HG02610 (cell line): ENCODE data around the gene TRIM10.
"Not testable (repeated sequence)": the region's sequence is repeated elsewhere in the genome, so short reads cannot be mapped to it uniquely, and the experiment has no call there.

Experiments used
- ATAC-seq: cut with Tn5 transposase; IDR thresholded peaks from one replicate; pipeline ENCODE4 v1.9.1; 2021; ENCODE audit warnings: mild to moderate bottlenecking, moderate library complexity; ENCODE audit not compliant: unreplicated experiment

TRIM10 gene

GRCh38 chr6:30130887-30131862 lies 29.8 kb downstream of the TRIM10 start:
- ATAC-seq, result peak; percentile 60

DNA sequence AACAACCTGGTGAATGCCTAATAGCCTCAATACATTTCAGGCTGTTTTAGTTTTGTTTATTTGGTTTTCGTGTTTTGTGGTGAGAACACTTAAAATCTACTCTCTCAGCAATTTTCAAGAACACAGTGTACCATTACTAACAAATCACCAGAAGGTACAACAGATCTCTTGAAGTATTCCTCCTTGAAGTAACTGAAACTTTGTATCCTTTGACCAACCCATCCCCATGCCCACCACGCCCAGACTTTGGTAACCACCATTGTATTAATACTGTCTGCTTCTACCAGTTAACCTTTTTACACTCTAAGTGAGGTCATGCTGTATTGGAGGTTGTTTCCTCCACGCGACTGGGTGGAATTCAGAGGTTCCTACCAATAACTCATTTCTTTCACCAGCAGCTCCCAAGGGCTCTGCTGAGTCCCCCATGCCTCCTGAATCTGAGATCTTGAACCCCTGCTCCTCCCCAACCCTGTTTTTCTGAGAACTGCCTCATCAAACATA lies 30.8 kb downstream of the TRIM10 start:
- no peak for ATAC-seq

- no peak for ATAC-seq
Observed at GRCh38 chr6:30129265-30130178, 31.5 kb downstream of the TRIM10 start.

- no peak for ATAC-seq
Observed at GRCh38 chr6:30127238-30128093, 33.5 kb downstream of the TRIM10 start.

DNA sequence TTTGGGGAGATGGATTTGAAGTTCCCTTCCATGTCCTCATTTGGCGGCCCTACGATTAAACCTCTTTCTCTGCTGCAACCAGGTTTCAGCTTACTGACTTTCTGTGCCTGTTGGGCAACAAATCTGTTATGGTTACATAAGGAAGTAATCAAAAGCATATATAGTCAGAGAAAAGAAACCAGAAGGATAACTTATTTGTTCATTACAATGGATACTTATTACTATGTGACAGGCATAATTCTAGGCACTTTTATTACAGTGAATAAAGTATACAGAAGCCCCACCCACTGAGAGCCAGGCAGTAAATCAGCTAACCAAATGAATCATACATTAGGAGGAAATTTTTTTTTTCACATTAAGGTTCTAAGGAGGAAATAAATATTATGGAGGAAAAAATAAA lies 38.5 kb downstream of the TRIM10 start:
- no peak for ATAC-seq

GRCh38 chr6:30121446-30122366 lies 39.3 kb downstream of the TRIM10 start:
- ATAC-seq, result no peak

DNA sequence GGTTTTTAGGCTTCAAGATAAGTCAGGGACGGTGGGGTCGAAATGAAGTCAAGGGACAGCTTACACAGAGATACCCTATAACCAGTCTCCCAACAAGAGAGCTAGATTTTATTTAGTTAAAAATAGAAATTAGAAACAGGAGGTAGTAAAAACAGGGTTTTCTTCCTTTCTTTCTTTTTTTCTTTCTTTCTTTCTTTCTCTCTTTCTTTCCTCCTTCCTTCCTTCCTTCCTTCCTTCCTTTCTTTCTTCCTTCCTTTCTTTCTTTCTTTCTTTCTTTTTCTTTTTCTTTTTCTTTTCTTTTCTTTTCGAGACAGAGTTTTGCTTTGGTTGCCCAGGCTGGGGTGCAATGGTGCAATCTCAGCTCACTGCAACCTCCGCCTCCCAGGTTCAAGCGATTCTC lies 42.3 kb downstream of the TRIM10 start:
- not testable (repeated sequence) for ATAC-seq

GRCh38 chr6:30116724-30117123 lies 44.3 kb downstream of the TRIM10 start:
- no peak for ATAC-seq

- no peak for ATAC-seq
Observed at GRCh38 chr6:30113841-30114240, 47.2 kb downstream of the TRIM10 start.

DNA sequence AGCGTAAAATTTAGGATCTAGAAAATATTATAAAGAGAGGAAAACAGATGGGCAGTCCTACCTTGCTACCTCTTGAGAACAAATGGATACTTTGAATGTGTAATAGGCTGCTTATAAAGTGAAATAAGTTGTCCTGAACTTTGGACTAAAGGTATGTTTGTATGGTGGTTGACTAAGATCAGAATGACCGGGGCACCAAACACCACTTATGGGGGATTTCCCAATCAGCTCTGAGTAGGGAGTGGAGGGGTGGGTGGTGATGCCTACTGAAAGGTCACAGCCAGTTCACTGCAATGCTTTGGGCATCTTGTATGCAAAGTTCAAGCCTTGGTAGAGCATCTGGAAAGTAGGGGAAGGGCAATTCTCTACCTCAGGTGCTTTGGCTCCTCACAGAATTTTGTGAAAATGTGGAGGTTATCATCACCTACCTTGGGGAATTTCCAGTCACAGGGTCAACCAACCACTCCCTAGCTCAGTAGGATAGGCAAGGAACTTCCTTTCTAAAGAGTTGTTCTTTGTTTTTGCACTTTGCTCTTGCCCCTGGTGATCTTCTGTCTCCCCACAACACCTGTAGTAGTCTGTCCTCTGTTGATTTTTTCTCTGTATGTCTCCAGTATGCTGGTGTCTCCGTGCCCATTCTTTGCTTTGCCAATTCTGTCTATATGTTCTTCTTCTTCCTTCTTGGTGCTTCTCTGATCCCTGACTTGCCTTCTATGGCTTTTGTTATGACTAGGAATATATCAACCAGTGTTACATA lies 47.8 kb downstream of the TRIM10 start, which contains the start of gene TRIM31:
Gene TRIM31 (minus strand): TSS at position 88 of the 757 bp plus-strand sequence. CDS start 285 bp downstream, outside the sequence.
- no peak for ATAC-seq

- ATAC-seq, result no peak
Observed at GRCh38 chr6:30112402-30112994, 48.5 kb downstream of the TRIM10 start.

DNA sequence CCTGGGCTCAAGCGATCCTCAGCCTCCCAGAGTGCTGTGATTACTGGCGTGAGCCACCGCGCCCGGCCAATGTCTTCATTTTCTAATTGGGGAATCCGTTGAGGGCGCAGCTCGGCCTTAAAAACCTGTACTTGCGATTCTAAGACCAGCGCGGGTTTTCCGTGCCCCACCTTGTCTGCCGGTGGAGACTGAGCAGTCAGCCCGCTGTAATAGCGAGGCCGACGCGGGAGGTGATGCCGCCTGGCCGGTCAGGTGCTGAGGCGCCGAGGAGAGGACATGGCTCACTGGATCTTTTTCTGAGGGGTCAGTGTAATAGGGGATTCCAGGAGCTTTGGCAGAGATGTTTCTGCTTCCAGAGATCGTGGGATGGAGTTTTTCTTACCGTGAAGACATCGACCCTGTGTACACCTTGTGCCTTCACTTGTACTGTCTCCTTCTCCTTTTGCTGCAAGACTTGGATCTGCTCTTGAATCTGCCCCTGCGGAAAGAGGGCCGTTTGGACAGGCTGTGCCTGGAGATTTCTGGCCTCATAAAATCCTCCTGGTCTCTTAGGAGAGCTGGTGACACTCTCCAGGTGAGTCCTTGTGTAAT lies 49.6 kb downstream of the TRIM10 start:
- ATAC-seq, result no peak

- ATAC-seq, result no peak
Observed at GRCh38 chr6:30104661-30105060, 56.4 kb downstream of the TRIM10 start.

- no peak for ATAC-seq
Observed at GRCh38 chr6:30103872-30104179, 57.2 kb downstream of the TRIM10 start.

GRCh38 chr6:30102970-30103871 lies 57.8 kb downstream of the TRIM10 start:
- peak; percentile 63 for ATAC-seq

DNA sequence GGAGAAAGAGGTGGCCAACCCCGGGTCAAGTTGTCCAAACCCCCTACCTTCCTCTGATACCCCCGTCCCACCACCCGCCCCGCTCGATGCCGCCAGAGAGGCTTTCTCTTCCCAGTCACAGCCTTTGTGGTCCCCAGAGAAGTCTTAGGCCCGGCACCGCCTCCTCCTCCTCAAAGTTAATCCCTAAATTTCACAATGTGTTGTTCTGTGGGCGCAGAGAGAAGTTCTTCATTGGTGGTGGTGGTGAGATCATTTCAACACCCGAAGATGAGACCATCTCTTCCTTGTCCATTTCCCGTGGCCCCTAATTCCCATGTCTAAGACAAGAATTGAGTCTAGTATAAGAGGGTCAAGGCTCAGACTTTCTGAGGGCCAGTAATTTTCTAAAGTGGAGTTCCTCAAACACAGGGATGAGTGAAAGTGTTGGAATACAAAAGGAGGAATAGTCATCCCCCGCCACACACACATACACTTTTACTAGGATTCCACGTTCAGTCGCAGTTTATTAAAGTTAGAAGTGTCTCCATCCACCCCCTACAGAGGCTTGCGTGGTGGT lies 58.5 kb downstream of the TRIM10 start:
- ATAC-seq, result no peak
